ENCODE measurements around the gene MCTS1.
"Not testable (repeated sequence)": the region's sequence is repeated elsewhere in the genome, so short reads cannot be mapped to it uniquely, and the experiment has no call there.

Gene MCTS1

GRCh38 chrX:120629667-120630537 is 26.0 kb downstream of the MCTS1 start, which contains the start of gene C1GALT1C1:
TSS of gene C1GALT1C1 (minus strand) at chrX:120630054. CDS start at chrX:120627166, 2,888 bp downstream.
- DNase-seq, result peak; percentile 92

GRCh38 chrX:120638619-120639018 is 34.7 kb downstream of the MCTS1 start:
- DNase-seq, result no peak

GRCh38 chrX:120642871-120643270 is 39.0 kb downstream of the MCTS1 start:
- DNase-seq, result no peak

GRCh38 chrX:120647127-120647526 is 43.2 kb downstream of the MCTS1 start:
- DNase-seq, result no peak

- not testable (repeated sequence) for DNase-seq
Measured at GRCh38 chrX:120652256-120652655, 48.4 kb downstream of the MCTS1 start.

DNA sequence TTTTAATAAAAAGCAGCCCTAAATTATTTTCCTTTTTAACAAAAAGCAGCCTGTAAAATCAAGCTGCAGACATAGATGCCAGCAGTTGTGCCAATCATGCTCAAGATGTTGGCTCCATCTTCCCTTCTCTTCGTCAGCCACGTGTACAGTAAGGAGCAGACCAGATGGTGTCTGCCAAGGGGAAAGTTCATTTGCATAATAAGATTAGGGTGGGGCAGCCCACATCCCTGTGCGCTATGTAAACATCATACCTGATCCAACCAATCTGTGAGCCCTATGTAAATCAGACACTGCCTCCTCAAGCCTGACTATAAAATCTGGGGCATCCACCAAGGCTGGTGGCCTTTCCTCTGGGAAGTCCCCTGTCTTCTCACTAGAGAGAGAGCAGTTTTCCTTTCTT is 49.1 kb downstream of the MCTS1 start:
- DNase-seq, result no peak

DNA sequence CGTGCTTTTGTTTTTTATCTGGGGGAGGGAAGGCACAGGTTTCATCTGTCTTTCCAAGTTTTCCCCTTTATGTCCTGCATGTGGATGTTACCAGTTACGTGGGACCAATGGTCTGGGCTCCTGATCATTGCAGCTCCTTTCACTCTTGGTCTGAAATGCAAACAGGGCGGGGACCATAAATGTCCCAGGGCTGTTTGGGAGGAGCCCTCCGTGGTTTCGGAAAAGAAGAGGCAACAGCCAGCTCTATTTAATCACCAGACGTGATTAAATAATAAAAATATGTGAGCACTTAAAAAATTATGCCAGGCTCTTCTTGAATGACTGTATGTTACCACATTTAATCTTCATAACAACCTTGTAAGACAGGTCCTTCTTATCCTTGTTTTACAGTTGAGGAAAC is 56.7 kb downstream of the MCTS1 start:
- DNase-seq, result no peak
